ENCODE data around the gene TSHZ1.

TSHZ1 gene

GRCh38 chr18:75205514-75206132, 5.0 kb upstream of the TSHZ1 start:
- no peak overlapping the region for H3K9ac ChIP-seq (ENCODE audit: low read length)
- H3K4me3 ChIP-seq (ENCODE audit: low read length): peak overlapping the region; percentile 97
- no peaks in the 10 kb centered on the region for H3K27me3 ChIP-seq (ENCODE audit: control insufficient read depth, insufficient read depth, low read length)
- peak overlapping the region; percentile 98 for H3K27ac ChIP-seq (ENCODE audit: low read depth, low read length)
- H3K36me3 ChIP-seq (ENCODE audit: control insufficient read depth, insufficient read depth, low read length): peaks cover 6% of the 10 kb centered on the region
- peaks cover 17% of the 10 kb centered on the region for H3K4me1 ChIP-seq (ENCODE audit: control insufficient read depth, insufficient read depth, low read length)

GRCh38 chr18:75206452-75207309, 3.9 kb upstream of the TSHZ1 start:
- Histone ChIP-seq H3K27ac (ENCODE audit: low read depth, low read length) (peak overlapping the region; percentile 98), H3K4me1 (ENCODE audit: control insufficient read depth, insufficient read depth, low read length) (peaks cover 13% of the 10 kb centered on the region), H3K9ac (ENCODE audit: low read length) (no peak overlapping the region), H3K27me3 (ENCODE audit: control insufficient read depth, insufficient read depth, low read length) (no peaks in the 10 kb centered on the region), H3K4me3 (ENCODE audit: low read length) (peak overlapping the region; percentile 97), H3K36me3 (ENCODE audit: control insufficient read depth, insufficient read depth, low read length) (peaks cover 4% of the 10 kb centered on the region)

GRCh38 chr18:75207310-75208154, 3.1 kb upstream of the TSHZ1 start:
- H3K4me1 ChIP-seq (ENCODE audit: control insufficient read depth, insufficient read depth, low read length): peaks cover 7% of the 10 kb centered on the region
- peak overlapping the region; percentile 86 for H3K9ac ChIP-seq (ENCODE audit: low read length)

GRCh38 chr18:75208155-75208835, 2.3 kb upstream of the TSHZ1 start:
- H3K27ac ChIP-seq (ENCODE audit: low read depth, low read length): peak overlapping the region; percentile 98
- H3K4me1 ChIP-seq (ENCODE audit: control insufficient read depth, insufficient read depth, low read length): peaks cover 10% of the 10 kb centered on the region
- no peaks in the 10 kb centered on the region for H3K27me3 ChIP-seq (ENCODE audit: control insufficient read depth, insufficient read depth, low read length)
- H3K36me3 ChIP-seq (ENCODE audit: control insufficient read depth, insufficient read depth, low read length): no peaks in the 10 kb centered on the region
- H3K9ac ChIP-seq (ENCODE audit: low read length): peak overlapping the region; percentile 86
- H3K4me3 ChIP-seq (ENCODE audit: low read length): peak overlapping the region; percentile 97

More at GRCh38 chr18:75207310-75208154, 3.1 kb upstream of the TSHZ1 start:
- no peaks in the 10 kb centered on the region for H3K36me3 ChIP-seq (ENCODE audit: control insufficient read depth, insufficient read depth, low read length)
- no peaks in the 10 kb centered on the region for H3K27me3 ChIP-seq (ENCODE audit: control insufficient read depth, insufficient read depth, low read length)
- peak overlapping the region; percentile 97 for H3K4me3 ChIP-seq (ENCODE audit: low read length)
- H3K27ac ChIP-seq (ENCODE audit: low read depth, low read length): peak overlapping the region; percentile 98

- no peaks in the 10 kb centered on the region for H3K27me3 ChIP-seq (ENCODE audit: control insufficient read depth, insufficient read depth, low read length)
- no peaks in the 10 kb centered on the region for H3K36me3 ChIP-seq (ENCODE audit: control insufficient read depth, insufficient read depth, low read length)
- peaks cover 9% of the 10 kb centered on the region for H3K4me1 ChIP-seq (ENCODE audit: control insufficient read depth, insufficient read depth, low read length)
- H3K4me3 ChIP-seq (ENCODE audit: low read length): peak overlapping the region; percentile 97
- H3K9ac ChIP-seq (ENCODE audit: low read length): peak overlapping the region; percentile 86
- H3K27ac ChIP-seq (ENCODE audit: low read depth, low read length): peak overlapping the region; percentile 98
Observed at GRCh38 chr18:75208836-75209128, 1.8 kb upstream of the TSHZ1 start.

- peak within 1 kb of the TSS; percentile 98 for H3K27ac ChIP-seq (ENCODE audit: low read depth, low read length)
- peak within 1 kb of the TSS; percentile 86 for H3K9ac ChIP-seq (ENCODE audit: low read length)
- H3K4me1 ChIP-seq (ENCODE audit: control insufficient read depth, insufficient read depth, low read length): peaks cover 9% of the 10 kb centered on the region
- H3K4me3 ChIP-seq (ENCODE audit: low read length): peak within 1 kb of the TSS; percentile 97
- no peaks in the 10 kb centered on the region for H3K27me3 ChIP-seq (ENCODE audit: control insufficient read depth, insufficient read depth, low read length)
- H3K36me3 ChIP-seq (ENCODE audit: control insufficient read depth, insufficient read depth, low read length): no peaks in the 10 kb centered on the region
Observed at GRCh38 chr18:75209129-75209950, 1.3 kb upstream of the TSHZ1 start, which contains the start of gene PTGR3. Gene PTGR3 (minus strand): TSS chr18:75209139. CDS start chr18:75209058, 81 bp downstream.

- Histone ChIP-seq H3K4me1 (ENCODE audit: control insufficient read depth, insufficient read depth, low read length) (peaks cover 12% of the 10 kb centered on the region), H3K27ac (ENCODE audit: low read depth, low read length) (peak overlapping the region; percentile 98), H3K27me3 (ENCODE audit: control insufficient read depth, insufficient read depth, low read length) (no peaks in the 10 kb centered on the region), H3K4me3 (ENCODE audit: low read length) (peak overlapping the region; percentile 97), H3K9ac (ENCODE audit: low read length) (peak overlapping the region; percentile 80), H3K36me3 (ENCODE audit: control insufficient read depth, insufficient read depth, low read length) (no peaks in the 10 kb centered on the region)
Observed at GRCh38 chr18:75209951-75210258, 692 bp upstream of the TSHZ1 start.

GRCh38 chr18:75211002-75211621, 515 bp downstream of the TSHZ1 start:
- H3K4me3 ChIP-seq (ENCODE audit: low read length): peak overlapping the region; percentile 90
- no peaks in the 10 kb centered on the region for H3K36me3 ChIP-seq (ENCODE audit: control insufficient read depth, insufficient read depth, low read length)
- H3K9ac ChIP-seq (ENCODE audit: low read length): peak overlapping the region; percentile 70
- H3K4me1 ChIP-seq (ENCODE audit: control insufficient read depth, insufficient read depth, low read length): peaks cover 12% of the 10 kb centered on the region
- H3K27ac ChIP-seq (ENCODE audit: low read depth, low read length): peak overlapping the region; percentile 93
- no peaks in the 10 kb centered on the region for H3K27me3 ChIP-seq (ENCODE audit: control insufficient read depth, insufficient read depth, low read length)

- Histone ChIP-seq H3K4me3 (ENCODE audit: low read length) (peak overlapping the region; percentile 81), H3K4me1 (ENCODE audit: control insufficient read depth, insufficient read depth, low read length) (peaks cover 12% of the 10 kb centered on the region), H3K27me3 (ENCODE audit: control insufficient read depth, insufficient read depth, low read length) (no peaks in the 10 kb centered on the region), H3K36me3 (ENCODE audit: control insufficient read depth, insufficient read depth, low read length) (no peaks in the 10 kb centered on the region), H3K9ac (ENCODE audit: low read length) (peak overlapping the region; percentile 82), H3K27ac (ENCODE audit: low read depth, low read length) (peak overlapping the region; percentile 85)
Observed at GRCh38 chr18:75211626-75211952, 992 bp downstream of the TSHZ1 start.

- Histone ChIP-seq H3K4me1 (ENCODE audit: control insufficient read depth, insufficient read depth, low read length) (peaks cover 8% of the 10 kb centered on the region), H3K27me3 (ENCODE audit: control insufficient read depth, insufficient read depth, low read length) (no peaks in the 10 kb centered on the region), H3K4me3 (ENCODE audit: low read length) (peak overlapping the region; percentile 81), H3K27ac (ENCODE audit: low read depth, low read length) (peak overlapping the region; percentile 85), H3K9ac (ENCODE audit: low read length) (peak overlapping the region; percentile 82), H3K36me3 (ENCODE audit: control insufficient read depth, insufficient read depth, low read length) (no peaks in the 10 kb centered on the region)
Observed at GRCh38 chr18:75211953-75212750, 1.6 kb downstream of the TSHZ1 start.

- no peak overlapping the region for H3K9ac ChIP-seq (ENCODE audit: low read length)
- H3K36me3 ChIP-seq (ENCODE audit: control insufficient read depth, insufficient read depth, low read length): no peaks in the 10 kb centered on the region
- H3K4me3 ChIP-seq (ENCODE audit: low read length): peak overlapping the region; percentile 81
- H3K4me1 ChIP-seq (ENCODE audit: control insufficient read depth, insufficient read depth, low read length): peaks cover 8% of the 10 kb centered on the region
- H3K27me3 ChIP-seq (ENCODE audit: control insufficient read depth, insufficient read depth, low read length): no peaks in the 10 kb centered on the region
- peak overlapping the region; percentile 85 for H3K27ac ChIP-seq (ENCODE audit: low read depth, low read length)
Observed at GRCh38 chr18:75212751-75213090, 2.1 kb downstream of the TSHZ1 start.

Measured in rectal smooth muscle tissue (tissue), 1 donor.